ENCODE results near the gene FRMD3. TPM values are rescaled to one million over a fixed set of nuclear protein-coding genes. Genes with fewer than 3 reads are reported as not detected.

The FRMD3 gene
- total RNA-seq, 1 experiment from 2014 or later, result 0.55 TPM

DNA sequence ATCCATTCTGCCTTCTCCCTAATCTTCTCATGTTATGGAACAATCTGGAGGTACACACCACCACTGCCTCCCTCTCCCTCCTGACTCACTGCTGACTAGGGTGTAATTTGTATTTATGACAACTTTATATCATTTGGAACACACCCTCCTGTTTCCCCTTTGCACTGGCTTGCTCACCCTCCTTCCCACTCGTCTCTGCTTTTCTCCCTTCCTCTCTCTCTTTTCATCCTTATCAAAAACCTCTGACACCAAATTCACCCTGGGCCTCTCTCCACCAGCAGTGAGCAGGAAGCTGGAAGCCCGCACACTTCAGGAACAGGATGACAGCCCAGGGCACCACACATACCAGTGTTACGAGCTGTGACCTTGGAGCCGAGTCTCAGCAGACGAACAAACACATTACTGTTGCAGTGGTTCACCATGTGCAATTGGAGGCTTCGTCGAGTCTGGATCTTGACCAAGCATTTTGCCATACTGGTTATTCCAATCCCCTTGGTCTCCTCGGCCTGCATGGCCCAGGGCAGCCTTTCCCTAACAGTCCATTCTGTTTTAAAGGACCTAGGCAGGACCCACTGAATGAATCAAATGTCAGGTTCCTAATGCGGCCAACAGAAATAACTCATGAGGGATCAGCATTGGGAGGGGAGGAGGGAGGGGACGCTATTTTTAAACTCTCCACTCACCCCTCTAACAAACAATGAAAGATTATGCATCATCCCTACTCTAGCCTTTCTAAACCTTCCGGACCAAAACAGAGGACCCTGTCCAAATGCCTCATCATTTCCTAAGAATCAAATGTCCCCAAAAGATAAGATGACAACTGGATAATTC lies 271.3 kb downstream of the FRMD3 start:
- Mint-ChIP-seq H3K36me3 (ENCODE audit: insufficient read depth in 1 of 3, low read depth in 3 of 3) (peaks cover 0 to 2% (median 0%) of the 10 kb centered on the region in 3 experiments; a peak in 1 of 7 replicates), H3K27ac (peak overlapping the region in 2 of 3 experiments; percentile 41 to 88; a peak in 4 of 7 replicates), H3K27me3 (ENCODE audit: low read depth) (no peaks in the 10 kb centered on the region), H3K4me1 (peaks cover 14 to 19% of the 10 kb centered on the region in 2 experiments), H3K4me3 (no peak overlapping the region), H3K9me3 (peaks cover 0 to 2% of the 10 kb centered on the region in 2 experiments; a peak in 1 of 5 replicates)
- H3K27me3 ChIP-seq (ENCODE audit: insufficient read depth, low read length), result no peaks in the 10 kb centered on the region
- TF ChIP-seq, protein P1, sequence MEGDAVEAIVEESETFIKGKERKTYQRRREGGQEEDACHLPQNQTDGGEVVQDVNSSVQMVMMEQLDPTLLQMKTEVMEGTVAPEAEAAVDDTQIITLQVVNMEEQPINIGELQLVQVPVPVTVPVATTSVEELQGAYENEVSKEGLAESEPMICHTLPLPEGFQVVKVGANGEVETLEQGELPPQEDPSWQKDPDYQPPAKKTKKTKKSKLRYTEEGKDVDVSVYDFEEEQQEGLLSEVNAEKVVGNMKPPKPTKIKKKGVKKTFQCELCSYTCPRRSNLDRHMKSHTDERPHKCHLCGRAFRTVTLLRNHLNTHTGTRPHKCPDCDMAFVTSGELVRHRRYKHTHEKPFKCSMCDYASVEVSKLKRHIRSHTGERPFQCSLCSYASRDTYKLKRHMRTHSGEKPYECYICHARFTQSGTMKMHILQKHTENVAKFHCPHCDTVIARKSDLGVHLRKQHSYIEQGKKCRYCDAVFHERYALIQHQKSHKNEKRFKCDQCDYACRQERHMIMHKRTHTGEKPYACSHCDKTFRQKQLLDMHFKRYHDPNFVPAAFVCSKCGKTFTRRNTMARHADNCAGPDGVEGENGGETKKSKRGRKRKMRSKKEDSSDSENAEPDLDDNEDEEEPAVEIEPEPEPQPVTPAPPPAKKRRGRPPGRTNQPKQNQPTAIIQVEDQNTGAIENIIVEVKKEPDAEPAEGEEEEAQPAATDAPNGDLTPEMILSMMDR (conservative IDR thresholded peaks at IDR 0.05), result no peak
- H2BK15ac ChIP-seq (ENCODE audit: low read depth, low read length), result no peak overlapping the region
- no peaks in the 10 kb centered on the region for H3K79me2 ChIP-seq (ENCODE audit: insufficient read depth, low read length)
- H2BK12ac ChIP-seq (ENCODE audit: insufficient read length, low read depth, low read length), result no peak overlapping the region
- H2AFZ ChIP-seq (ENCODE audit: low read length), result no peak overlapping the region
- no peak overlapping the region for H3K18ac ChIP-seq (ENCODE audit: insufficient read length, low read depth, low read length)
- no peak overlapping the region for H2AK5ac ChIP-seq (ENCODE audit: insufficient read length, low read length)
- no peak overlapping the region for H4K91ac ChIP-seq (ENCODE audit: insufficient read length, low read depth, low read length)
- no peaks in the 10 kb centered on the region for H3K23me2 ChIP-seq (ENCODE audit: insufficient read length, low read depth, low read length, poor library complexity, severe bottlenecking)
- no peak overlapping the region for H2BK20ac ChIP-seq (ENCODE audit: low read depth, low read length, poor library complexity, severe bottlenecking)
- no peak overlapping the region for H3K23ac ChIP-seq (ENCODE audit: insufficient read length, low read depth, low read length)
- no peak overlapping the region for H2BK5ac ChIP-seq (ENCODE audit: insufficient read length, low read length)
- H3T11ph ChIP-seq (ENCODE audit: low read length), result no peak overlapping the region
- no peak overlapping the region for H3K56ac ChIP-seq (ENCODE audit: insufficient read length, low read depth, low read length)
- H3K9ac ChIP-seq (ENCODE audit: extremely low read depth, insufficient read length, low read length), result no peak overlapping the region
- WGBS (ENCODE audit: extremely low coverage, insufficient read length, low lambda C conversion rate), result no CpG with 5 or more reads among the region's 11 CpGs
- peaks cover 4% of the 10 kb centered on the region; the same call in 1 of the 2 replicates for H3K4me1 ChIP-seq (ENCODE audit: insufficient read depth, low read length)
- no peak overlapping the region for H3K27ac ChIP-seq (ENCODE audit: insufficient read length, low read depth, low read length)
- no peak overlapping the region for H3K14ac ChIP-seq (ENCODE audit: insufficient read depth, low read length)
- H3K4ac ChIP-seq (ENCODE audit: low read depth, low read length), result no peak overlapping the region
- no peaks in the 10 kb centered on the region for H4K20me1 ChIP-seq (ENCODE audit: control insufficient read depth, insufficient read depth, insufficient read length)
- no peak for DNase-seq
- no peak overlapping the region for H4K8ac ChIP-seq (replicated peaks; ENCODE audit: insufficient read length, low read depth, low read length)
- H3K9me3 ChIP-seq (ENCODE audit: control insufficient read depth, low read depth, low read length), result no peaks in the 10 kb centered on the region
- no peak overlapping the region for H4K5ac ChIP-seq (ENCODE audit: insufficient read length, low read depth, low read length)
- H3K4me2 ChIP-seq (ENCODE audit: insufficient read depth, insufficient read length, low read length), result no peak overlapping the region
- no peaks in the 10 kb centered on the region for H3K79me1 ChIP-seq (ENCODE audit: insufficient read depth, low read depth, low read length, poor library complexity, severe bottlenecking)
- no peak overlapping the region for H2BK120ac ChIP-seq (ENCODE audit: low read depth, low read length, poor library complexity, severe bottlenecking)

Data from H9 (cell line).